NCI-H146 treated with DMSO at 0.1 percent for 48 hours (cell line): Measurements from ENCODE around the gene GRB2.
"Not testable (repeated sequence)": the region's sequence is repeated elsewhere in the genome, so short reads cannot be mapped to it uniquely, and the experiment has no call there.

Experiments used
- DNase-seq: peaks from one replicate; lab custom pipeline; 2025; ENCODE audit not compliant: unreplicated experiment; lab: John Stamatoyannopoulos, UW

GRB2 gene

DNA sequence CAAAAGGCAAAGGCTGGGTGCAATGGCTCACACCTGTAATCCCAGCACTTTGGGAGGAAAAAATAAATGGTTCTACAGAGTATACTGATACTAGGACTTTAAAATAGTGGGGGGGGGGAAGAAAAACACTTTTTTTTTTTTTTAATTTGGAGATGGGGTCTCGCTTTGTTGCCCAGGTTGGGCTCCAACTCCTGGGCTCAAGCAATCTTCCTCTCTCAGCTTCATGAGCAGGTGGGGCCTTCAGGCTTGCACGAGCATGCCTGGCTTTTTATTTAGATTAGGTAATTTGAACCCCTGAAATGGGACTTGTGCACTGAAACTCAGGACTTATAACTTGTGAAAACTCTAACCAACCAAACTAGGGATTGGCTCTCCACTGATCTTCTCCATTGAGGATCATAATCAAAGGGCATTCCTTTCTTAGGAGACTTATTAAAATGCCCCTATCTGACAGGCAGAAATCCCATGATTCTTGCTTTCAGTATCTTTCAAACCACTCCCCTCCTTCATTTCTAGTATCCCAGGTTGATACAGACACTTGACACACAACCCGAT is 16.9 kb downstream of the GRB2 start:
- no peak for DNase-seq

DNA sequence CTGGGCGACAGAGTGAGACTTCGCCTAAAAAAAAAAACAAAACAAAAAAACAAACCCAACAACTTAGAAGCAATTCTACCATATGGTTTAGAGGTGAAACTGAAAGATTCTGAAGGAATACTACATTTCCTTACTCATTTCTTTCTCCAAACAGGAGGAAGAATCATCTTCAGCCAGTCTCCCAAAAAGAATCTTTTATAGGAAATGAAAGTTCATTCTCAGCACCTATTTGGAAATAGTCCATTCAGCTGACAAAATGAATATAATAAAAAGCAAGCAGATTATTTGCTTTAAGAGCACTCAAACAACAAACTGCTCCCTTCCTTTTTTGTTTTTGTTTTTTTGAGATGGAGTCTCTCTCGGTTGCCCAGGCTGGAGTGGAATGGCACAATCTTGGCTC is 17.7 kb downstream of the GRB2 start:
- DNase-seq = no peak

DNA sequence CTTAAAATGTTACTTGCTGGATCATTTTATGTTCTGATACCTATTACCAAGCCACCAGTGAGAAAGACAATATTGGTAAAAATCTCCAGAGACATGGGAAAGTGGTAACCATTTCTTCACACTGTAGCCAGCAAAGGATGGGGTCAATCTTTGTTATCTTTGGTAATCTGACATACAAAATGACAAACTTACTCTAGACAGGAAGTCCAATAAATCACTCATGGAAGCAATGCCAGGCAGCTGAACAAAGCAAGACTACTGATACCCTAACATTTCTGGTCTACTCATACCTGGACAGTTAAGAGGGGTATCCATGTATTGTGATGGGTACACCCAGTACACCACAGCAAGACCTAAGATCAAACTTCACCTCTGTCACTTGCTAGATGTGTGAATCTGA is 19.0 kb downstream of the GRB2 start:
- DNase-seq = no peak

DNA sequence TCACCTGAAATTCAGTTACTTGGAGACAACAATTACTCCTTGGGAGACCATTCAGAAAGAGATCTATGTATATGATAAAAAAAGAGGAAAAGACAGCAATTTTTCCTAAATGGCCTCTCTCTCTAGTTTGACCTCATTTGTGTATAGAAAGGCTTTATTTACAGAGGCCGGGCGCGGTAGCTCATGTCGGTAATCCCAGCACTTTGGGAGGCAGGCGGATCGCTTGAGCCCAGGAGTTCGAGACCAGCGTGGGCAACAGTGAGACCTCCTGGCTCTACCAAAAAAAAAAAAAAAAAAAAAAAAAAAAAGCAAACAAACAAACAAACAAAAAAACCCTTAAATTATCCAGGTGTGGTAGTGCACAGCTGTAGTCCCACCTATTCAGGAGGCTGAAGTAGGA is 20.7 kb downstream of the GRB2 start:
- no peak for DNase-seq

DNA sequence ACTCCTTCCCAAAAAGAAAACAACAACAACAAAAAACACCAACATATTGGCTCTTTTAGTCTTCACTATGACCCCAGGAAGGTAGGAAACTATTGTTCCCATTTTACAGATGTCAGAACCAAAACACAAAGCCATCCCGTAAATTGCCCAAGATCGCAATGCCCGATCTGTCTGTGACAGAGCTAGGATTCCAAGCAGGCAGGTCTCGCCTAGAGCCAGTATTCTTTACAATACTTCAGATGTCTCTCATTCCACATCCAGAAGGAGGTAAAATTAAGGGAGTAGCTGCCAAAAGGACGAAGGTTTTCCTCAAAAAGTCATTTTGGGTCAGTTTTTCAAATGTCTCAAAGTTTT is 21.7 kb downstream of the GRB2 start:
- no peak for DNase-seq

DNA sequence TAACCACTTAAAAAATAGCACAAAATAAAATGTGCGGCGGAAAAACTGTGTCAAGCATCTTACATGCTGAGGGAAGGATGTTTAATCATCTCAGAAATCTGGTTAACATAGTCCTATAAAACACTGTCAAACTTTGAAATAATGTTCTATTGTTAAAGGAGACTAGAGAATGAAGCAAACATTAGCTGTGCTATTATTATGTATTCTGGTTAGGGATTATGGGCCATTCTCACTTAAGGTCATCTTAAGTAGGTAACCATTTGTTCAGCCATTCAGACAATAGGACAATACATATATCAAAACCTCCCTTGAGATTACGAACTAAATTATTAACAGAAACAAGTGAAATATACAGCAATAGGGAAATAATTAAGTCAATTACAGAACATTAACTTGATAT is 24.7 kb downstream of the GRB2 start:
- no peak for DNase-seq

DNA sequence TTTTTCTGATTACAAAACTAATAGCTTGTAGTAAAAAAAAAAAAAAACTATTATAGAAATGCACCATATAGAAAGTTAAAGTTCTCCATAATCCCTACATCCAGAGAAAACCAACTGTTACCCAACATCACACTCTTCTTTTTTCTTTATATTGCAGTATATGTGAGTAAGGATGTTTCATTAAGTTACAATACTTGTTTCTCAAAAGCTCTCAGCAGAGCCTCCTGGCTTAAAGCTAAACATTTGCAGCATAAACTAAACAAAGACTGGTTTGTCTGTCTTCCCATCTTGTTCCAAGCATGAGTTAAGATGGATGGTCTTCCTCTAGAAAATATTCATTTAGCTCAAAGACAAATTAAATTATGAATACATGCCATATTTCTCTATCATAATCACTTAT is 25.2 kb downstream of the GRB2 start:
- no peak for DNase-seq

DNA sequence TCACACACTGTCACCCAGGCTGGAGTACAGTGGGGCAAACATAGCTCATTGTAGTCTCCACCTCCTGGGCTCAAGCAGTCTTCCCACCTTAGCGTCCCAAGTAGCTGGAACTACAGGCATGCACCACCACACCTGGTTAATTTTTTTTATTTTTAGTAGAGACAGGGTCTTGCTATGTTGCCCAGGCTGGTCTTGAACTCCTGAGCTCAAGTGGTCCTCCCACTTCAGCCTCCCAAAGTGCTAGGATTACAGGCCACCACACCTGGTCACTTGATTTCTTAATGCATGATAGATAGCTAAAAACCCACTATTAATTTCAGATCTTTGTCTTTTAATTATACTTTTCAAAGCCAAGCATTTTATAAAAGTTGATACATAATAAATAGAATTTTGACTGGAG is 26.1 kb downstream of the GRB2 start:
- DNase-seq = not testable (repeated sequence)

DNA sequence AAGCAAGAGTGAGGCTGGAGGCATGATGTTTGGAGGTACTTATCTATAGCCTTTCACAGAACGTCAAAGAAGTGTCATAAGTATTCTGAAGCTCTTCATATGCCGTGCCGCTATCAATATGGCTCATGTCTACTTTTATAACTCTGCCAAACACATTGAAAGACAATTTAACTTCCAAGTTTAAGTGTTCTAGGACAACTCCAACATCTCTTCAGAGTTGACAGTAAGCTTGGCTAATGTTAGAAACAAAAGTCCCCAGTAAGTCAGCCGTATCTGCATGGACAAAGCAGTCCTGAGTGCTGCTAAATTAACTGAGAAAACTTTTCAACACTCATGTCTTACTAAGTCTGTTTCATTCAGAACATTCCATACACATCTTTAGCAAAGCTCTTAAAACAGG is 32.2 kb downstream of the GRB2 start:
- no peak for DNase-seq

DNA sequence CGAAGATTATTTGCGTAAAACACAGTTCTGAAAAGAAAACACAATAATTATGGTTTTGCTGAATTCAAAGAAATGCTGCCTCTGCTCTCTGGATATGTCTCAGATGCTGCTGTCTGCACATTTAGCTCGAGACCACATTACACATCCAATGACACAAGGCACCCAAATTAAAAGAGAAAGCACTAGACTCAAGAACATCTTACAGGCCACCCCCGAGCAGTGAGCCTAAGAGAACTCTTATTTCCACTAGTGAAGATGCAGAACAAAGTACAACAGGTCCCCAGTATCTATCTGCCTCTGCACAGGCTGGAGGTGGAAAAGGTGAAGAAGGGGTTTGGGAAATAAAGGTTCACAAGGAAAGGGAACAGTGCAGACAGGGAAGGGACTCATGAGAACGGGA is 33.5 kb downstream of the GRB2 start:
- no peak for DNase-seq

DNA sequence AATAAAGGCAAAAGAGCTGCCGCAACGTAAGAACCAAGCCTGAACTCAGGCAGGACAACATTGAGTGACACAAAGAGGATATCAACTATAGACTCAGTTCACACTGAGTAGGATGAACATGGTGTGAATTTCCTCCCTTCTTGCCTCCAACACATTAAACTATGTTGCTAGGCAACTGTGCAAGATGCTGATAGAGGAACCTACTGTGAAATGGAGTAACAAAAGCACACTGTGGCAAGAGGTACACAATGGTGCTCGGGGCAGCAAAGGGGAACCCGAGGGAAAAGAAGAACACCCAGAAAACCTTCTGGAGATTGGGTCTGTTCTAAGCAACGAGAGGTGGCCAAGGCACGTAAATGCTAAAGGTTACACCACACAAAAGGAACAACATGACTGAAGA is 34.1 kb downstream of the GRB2 start:
- DNase-seq = no peak

DNA sequence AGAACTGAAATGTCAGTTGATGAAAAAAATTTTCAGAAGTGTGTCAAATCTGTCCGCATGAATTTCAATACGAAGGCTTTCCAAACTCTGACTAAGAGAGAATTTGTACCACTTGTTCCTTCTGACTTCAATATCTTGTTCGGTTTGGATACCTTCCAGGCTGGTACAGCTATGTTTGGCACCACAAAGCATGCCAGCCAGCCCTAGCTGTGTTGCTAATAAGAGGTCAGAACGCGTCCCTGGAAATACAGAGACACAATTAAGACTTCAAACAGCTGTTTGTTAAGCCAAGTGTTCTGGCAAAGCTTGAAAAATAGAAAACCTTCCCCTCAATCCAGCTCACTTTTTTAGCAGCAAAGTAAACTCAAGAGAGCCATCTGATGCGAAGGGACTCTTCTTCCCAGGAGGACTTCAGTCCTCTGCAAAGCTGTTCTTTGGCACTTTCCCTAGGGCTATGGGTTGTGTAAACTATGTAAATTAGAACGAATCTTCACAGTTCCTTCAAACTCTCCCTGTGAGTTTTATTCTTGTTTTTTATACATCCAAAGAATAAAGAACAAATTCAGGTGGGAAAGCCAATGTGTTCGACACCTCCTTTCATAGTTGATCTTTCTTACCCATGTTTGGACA is 35.1 kb downstream of the GRB2 start:
- DNase-seq = no peak

DNA sequence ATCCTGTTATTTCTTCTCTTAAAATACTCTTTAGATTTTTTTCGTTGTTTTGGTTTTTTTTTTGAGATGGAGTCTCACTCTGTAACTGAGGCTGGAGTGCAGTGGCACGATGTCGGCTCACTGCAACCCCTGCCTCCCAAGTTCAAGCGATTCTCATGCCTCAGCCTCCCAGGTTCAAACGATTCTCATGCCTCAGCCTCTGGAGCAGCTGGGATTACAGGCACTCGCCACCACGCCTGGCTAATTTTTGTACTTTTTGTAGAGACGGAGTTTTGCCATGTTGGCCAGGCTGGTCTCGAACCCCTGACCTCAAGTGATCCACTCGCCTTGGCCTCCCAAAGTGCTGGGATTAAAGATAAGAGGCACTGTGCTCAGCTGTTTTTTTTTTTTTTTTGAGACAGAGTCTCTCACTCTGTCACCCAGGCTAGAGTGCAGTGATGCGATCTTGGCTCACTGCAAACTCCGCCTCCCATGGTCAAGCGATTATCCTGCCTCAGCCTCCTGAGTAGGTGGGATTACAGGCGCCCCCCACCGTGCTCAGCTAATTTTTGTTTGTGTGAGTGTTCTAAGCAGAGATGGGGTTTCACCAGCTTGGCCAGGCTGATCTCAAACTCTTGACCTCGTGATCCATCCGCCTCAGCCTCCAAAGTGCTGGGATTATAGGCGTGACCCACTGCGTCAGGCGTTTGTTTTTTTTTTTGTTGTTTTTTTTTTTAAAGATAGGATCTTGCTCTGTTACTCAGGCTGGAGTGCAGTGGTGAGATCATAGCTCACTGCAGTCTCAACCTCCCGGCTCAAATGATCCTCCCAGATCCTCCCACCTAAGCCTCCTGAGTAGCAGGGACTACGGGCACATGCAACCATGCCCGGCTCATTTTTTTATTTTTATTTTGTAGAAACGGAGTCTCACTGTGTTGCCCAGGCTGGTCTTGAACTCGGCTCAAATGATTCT is 37.4 kb downstream of the GRB2 start:
- DNase-seq = not testable (repeated sequence)

DNA sequence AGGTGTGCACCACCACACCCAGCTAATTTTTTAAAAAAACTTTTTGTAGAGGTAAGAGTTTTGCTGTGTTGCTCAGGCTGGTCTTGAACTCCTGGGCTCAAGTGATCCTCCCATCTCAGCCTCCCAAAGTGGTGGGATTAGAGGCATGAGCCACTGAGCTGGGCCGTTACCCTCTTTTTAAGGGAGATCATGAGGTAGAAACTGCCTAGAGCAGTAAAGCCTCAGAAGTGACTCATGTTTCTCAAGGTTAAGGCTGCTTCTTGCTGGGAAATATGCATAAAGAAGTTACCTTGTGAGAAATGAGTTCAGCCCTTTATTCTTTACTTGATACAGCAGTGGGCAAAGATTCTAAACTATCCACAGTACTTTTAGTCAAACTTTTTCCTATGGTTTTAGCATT is 38.2 kb downstream of the GRB2 start:
- DNase-seq = no peak

DNA sequence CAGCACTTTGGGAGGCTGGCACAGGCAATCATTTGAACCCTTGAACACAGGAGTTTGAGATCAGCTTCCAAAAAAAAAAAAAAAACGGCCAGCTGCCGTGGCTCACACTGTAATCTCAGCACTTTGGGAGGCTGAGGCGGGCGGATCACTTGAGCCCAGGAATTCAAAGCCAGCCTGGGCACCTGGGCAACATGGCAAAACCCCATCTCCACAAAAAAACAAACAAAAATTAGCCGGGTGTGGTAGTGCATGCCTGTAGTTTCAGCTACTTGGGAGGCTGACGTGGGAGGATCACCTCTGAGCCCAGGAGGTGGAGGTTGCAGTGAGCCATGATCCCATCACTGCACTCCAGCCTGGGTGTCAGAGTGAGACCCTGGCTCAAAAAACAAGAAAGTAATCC is 39.0 kb downstream of the GRB2 start:
- DNase-seq = no peak

DNA sequence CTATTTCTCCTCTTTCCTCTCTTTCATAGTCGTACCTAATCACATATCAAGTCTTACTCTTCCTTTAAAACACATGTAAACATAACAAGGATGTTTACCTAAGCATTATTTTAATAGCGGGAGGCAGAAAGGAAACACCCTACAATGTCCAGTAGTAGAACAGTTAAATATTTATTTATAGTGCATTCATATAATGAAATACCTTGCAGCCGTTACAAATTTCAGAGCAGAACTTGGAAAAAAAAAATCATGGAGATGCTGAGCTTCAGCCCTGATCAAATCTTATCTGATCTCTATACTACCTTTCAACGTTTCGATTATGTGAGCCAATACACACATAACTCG is 39.6 kb downstream of the GRB2 start:
- DNase-seq = peak; percentile 30

DNA sequence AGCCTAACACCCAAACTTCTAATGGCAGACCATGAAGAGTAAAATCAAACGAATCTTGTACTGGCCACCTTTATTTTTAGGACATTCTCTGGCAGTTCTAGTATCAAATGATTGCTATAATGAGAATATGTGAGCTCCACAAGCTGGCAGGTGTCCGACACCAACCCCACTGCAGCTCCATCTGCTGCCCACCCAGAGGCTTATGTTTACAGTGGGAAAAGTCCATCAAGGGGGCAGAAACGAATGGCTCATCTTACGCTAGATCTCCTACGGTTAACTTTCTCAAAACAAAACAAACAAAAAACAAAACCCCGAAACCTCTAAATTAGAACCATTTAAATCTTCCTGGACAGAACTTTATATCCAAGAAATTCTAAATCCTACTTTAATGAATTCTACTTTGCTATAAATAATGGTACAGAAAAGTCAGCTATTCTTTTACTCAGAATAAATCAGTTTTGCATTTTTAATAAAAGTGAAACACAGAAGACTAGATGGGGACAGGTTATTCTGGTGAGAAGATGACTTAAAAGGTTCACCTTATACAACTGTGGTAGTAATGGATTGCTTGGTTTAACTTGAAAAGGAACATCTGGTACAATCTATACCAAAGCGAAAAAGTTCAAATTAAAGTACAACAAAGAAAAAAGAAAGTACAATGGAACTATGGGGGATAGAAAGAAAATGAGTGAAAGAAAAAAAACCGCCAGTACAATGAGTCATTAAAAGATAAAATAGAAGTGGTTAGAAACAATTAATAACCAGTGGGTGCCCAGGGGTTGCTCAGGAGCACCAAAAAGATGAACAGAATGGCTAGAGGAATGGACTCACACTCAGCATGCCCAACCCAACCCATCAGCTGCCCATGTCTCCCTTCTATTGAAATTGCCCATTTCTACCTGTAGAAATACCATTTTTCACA is 40.2 kb downstream of the GRB2 start:
- peak; percentile 48 for DNase-seq

DNA sequence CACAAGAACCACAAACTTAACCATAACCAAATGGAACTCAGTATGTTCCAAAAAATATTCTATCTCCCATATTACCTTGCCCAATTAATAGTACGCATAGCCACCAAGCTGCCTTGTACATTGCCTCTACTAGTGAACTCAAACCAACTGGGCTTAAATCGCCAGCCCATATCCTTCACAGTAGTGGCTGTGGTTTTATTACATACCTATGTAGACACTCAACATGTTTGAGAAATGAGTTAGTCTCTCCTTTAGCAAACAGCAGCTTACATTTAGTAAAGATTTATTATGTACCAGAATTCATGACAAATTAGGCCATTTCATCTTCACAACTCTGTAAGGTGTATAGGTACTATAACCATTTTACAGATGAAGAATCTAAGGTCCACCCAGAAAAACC is 41.4 kb downstream of the GRB2 start:
- DNase-seq = no peak

DNA sequence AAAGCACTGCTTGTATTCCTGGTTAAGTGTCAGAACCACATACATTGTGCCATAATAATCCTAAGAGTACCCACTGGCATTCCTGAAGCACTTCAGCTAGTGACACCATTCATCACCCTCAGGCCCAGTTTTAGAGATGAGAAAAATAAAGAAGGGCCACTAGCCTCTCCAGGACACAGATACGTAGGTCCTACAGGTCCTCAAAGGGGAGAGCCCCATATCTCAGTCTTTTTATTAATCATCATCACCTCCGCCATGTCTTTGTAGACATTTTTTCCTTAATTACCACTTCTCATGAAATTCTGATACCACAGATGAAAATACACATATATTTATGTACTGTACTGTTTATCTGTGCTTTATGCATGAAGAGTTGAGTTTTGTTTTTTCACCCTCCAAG is 43.5 kb downstream of the GRB2 start:
- DNase-seq = no peak

DNA sequence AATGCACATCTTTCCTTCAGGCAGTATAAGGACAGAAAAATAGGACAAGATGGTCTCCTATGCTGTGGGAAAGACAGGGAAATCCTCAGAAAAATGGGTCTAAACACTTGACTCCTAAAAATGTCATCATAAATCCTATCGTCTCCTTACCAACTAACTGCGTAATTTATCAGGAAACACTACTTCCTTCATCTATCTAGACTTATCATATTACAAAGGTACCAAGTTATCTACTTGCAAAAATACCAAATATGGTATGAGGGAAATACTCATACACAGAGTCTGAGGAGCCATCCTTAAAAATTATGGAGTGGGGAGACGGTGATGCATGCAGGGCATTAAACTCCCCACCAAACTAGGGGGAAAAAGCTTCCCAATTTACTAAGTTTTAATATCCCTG is 44.1 kb downstream of the GRB2 start:
- DNase-seq = no peak

DNA sequence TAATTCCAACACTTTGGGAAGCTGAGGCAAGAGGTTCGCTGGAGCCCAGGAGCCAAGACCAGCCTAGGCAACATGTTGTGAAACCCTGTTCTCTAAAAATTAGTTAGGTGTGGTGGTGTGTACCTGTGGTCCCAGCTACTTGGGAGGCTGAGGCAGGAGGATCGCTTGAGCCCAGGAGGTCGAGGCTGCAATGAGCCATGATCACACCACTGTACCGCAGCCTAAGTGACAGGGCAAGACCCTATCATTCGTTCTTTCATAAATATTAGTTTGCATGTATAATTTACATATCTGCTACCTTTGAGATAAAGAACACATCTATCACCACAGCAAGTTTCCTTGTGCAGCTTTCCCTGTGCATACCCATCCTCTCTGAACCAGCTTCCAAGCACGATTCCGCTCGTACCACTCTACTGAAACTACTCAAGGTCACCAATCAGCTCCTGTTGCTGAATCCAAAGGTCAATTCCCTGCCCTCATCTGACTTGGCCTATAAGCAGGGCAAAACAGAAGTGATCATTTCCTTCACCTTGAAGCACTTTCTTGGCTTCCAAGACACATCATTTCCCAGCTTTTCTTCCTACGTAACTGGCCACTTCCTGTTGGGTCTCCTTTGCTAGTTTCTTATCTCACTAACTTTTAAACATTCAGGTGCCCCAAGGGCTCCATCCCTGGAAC is 49.1 kb downstream of the GRB2 start:
- DNase-seq = no peak
